Ishikawa (cell line): ENCODE results near the gene RALGPS1.

Experiments
- CEBPB ChIP-seq: IDR thresholded peaks from 2 replicates; pipeline ENCODE4 v1.6.1; 2012
- CREB1 ChIP-seq: IDR thresholded peaks from 2 replicates; pipeline ENCODE4 v1.6.1; 2012; ENCODE audit warnings: low read depth
- EGR1 ChIP-seq: IDR thresholded peaks from 2 replicates; pipeline ENCODE4 v1.6.1; 2012
- EP300 ChIP-seq: IDR thresholded peaks from 2 replicates; pipeline ENCODE4 v1.6.1; 2012; ENCODE audit warnings: borderline replicate concordance
- FOXM1 ChIP-seq: IDR thresholded peaks from 2 replicates; pipeline ENCODE4 v1.6.1; 2012; ENCODE audit warnings: low read depth, borderline replicate concordance
- RAD21 ChIP-seq: IDR thresholded peaks from 2 replicates; pipeline ENCODE4 v1.6.1; 2012; ENCODE audit warnings: low read depth
- REST ChIP-seq: IDR thresholded peaks from 2 replicates; pipeline ENCODE4 v1.6.1; 2012; ENCODE audit warnings: low read depth, mild to moderate bottlenecking
- YY1 ChIP-seq: IDR thresholded peaks from 2 replicates; pipeline ENCODE4 v1.6.1; 2012; ENCODE audit warnings: low read depth
- TF ChIP-seq, protein P1 (sequence below): IDR thresholded peaks from 2 replicates; pipeline ENCODE4 v1.6.1; 2012

GRCh38 chr9:127201731-127202130 lies 287.1 kb downstream of the RALGPS1 start:
- TF ChIP-seq RAD21, result no peak
- TF ChIP-seq, protein P1, sequence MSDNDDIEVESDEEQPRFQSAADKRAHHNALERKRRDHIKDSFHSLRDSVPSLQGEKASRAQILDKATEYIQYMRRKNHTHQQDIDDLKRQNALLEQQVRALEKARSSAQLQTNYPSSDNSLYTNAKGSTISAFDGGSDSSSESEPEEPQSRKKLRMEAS, result no peak
- no peak for TF ChIP-seq EP300
- no peak for TF ChIP-seq REST
- TF ChIP-seq FOXM1, result no peak
- TF ChIP-seq CEBPB, result no peak
- TF ChIP-seq YY1, result no peak
- no peak for TF ChIP-seq EGR1
- no peak for TF ChIP-seq CREB1
